GM19397 (cell line): ENCODE results near the gene KLF11.
A peak's percentile ranks its signal among the peaks of the same experiment; 100 is the strongest.
"Not testable (repeated sequence)": the region's sequence is repeated elsewhere in the genome, so short reads cannot be mapped to it uniquely, and the experiment has no call there.

Experiments
- ATAC-seq: cut with Tn5 transposase; IDR thresholded peaks from one replicate; pipeline ENCODE4 v1.9.1; 2021; ENCODE audit warnings: mild to moderate bottlenecking, moderate library complexity; ENCODE audit not compliant: unreplicated experiment

KLF11 gene

DNA sequence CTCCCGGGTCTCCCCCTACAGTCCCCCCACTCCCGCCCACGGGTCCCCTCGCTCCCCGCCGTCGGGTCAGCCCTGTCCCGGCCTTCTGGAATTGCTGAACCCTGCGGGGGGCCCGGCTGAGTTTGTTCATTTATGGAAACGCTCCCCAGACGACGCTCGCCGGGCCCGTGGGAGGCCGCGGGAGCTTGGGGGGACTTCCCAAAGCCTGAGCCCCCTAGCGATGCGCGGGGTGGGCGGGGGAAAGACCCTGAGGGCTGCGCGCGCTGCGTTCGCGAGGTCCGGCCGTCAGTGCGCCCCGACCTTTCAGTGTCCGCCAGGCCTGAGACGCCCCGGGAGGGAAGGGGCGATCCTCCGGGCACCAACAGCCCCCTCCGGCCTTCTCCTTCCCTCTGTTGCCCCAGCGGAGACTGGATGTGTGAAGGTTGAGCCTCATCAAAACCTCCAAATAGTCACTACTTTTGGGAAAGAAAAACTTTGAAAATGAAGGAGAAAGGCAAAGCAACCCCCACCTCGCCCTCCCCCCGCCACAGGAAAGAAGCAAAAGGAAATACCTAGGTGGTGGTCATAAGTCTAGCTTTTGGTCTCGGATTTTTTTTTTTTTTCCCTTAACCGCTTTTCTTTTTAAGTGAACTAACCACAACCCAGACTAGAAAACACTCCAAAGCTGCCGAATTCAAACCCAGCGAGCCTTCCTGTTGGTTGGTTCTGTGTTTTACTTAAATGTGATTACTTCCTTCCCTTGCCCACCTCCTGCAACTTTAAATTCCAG lies 37.4 kb downstream of the KLF11 start:
- peak; percentile 22 for ATAC-seq

DNA sequence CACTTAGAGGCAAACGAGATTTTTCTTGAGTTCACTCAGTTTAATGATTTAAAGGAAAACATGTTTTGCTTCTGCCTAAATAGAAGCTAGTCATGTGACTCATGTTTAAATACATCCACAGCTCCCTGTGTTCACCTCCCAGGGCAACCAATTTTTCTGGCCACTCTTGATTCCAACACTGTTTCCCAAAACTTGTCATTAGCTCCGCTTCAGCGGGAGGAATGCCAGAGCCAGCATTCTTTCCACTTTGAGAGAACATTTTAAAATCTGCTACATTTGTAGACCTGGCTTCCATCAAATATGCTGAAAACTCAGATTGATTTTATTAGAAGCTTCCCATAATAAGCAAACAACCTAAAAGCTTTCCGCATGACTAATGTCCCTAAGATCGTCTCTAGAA lies 39.7 kb downstream of the KLF11 start:
- no peak for ATAC-seq

DNA sequence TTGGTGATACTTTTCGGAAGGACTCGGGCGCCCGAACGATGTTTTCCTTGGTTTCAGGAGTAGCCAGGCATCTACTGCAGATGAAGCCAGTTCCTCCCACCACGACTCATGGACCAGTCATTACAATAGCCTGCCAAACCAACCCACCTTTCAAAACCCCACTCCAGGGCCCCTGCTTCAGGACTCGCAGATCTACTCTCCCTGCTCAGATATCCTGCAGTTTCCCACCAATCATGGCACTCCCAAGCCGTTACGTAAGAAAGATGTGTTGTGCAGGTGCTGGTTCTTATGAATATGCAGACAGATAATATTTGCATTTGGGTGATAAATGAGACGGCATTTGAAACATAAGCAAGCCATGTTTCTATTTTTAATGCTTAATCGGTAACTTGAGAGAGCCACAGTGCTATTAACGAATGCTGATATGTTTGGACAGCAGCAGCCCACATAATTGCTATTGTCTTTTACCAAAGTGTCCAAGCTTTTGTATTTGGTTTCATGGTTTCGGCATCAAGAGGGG lies 40.4 kb downstream of the KLF11 start:
- ATAC-seq: peak; percentile 27

DNA sequence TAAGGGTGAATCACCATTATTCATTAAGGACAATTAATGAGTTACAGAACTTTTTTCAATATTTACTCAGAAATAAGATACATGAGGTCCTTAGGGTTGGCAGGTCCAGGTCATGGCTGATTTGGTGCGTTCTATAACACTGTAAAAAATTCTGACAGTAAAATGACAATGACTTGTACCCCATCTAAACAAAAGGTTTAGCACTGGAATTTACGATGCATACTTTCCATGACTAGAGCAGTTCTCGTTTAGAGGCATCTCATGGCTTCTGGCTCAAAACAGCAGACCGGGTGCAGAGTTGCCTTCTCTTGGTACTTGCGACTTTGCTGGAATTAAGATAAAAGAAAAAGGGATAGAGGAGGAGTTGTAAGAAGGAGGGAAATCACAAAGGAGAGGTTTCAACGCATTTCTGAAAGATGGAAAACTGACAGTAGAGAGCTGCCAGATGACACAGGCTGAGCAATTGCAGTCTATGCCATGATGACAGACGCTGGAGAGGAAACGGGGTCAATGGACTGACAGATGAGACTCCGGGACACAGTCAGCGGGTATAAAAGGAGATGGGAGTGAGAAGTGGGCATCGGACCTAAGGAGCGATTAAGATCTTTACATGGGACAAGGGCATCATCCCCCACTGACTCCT lies 41.0 kb downstream of the KLF11 start:
- no peak for ATAC-seq

DNA sequence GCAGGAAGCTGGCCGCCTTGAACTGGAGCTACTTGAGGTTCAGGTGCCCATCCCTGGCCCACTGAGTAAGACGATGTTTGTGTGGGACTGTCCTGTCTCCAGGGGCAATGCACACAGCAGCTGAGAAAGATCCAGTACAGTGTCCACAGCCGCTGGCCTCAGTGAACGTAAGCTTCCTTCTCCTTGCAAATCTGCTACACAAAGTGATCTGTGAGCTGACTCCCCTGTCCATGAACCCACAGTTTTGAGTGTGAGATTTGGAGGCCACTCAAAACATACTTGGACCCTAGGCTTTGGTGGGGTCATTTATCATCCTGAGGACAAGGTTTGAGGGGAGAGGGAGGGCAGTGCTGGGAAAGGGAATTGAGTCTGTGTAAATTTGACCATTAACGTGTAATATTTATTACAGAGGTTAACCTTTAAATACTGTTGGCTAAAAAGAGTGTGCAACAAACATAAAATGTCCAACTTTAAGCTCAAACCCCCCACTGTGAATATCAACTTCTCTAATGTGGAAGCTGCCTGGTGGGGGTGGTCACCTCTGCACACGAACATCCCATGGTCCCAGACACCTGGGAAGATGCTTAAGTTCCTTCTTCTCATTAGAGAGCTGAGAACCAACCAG lies 41.8 kb downstream of the KLF11 start:
- ATAC-seq: no peak

DNA sequence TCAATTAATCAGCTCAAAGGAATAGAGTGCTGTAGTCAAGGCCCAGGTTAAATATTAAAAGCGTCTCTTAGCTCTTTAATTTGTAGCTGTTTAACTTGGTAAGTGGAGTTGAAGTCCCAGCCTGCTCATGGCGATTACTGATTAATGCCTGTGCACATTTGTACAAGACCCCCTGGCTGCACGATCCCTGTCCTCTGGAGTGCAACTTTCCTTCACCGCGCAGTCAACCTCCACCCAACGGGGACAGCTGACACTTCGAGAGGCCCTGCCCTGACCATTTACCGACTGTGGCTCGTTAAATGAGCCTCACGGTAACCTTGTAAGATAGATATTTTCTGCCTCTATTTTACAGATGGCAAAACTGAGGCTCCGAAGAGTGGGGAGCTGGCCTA lies 42.3 kb downstream of the KLF11 start:
- no peak for ATAC-seq

DNA sequence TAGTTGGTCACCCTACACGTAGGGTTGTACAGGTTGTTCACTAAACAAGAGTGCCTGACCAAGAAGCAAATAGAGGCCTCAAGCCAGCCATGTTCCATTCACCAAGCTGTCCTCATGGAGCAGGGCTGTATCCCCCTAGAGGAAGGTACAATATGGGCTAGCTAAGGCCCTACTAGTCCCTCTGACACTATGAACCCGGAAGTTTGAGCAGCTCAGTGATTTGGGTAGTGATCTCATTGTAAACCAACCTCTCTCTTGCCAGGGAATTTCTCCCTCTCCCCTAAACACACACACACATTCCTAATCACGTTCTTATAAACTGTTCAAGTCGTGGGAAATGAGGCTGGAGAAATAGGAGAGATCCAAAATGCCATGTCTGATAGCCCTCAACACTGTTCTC lies 43.6 kb downstream of the KLF11 start:
- no peak for ATAC-seq

DNA sequence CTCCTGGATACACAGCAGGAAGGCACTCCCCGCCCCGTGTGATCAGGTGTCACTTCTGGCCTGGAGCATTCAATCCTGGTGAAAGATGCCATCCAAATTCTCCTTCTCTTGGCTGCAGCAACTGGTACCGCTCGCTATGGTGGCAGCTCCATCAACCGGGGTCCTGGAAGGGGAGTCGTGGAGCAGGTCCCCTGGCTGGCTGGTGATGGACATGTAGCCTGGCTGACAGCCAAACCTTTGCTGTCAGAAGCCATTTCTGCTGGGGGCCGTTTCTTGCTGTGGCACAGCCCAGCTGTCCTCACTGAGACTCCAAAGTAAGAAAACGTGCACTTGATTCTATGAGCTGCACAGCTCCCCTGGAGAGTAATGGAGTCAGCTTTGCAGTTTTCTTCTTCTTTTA lies 44.0 kb downstream of the KLF11 start:
- ATAC-seq: no peak

DNA sequence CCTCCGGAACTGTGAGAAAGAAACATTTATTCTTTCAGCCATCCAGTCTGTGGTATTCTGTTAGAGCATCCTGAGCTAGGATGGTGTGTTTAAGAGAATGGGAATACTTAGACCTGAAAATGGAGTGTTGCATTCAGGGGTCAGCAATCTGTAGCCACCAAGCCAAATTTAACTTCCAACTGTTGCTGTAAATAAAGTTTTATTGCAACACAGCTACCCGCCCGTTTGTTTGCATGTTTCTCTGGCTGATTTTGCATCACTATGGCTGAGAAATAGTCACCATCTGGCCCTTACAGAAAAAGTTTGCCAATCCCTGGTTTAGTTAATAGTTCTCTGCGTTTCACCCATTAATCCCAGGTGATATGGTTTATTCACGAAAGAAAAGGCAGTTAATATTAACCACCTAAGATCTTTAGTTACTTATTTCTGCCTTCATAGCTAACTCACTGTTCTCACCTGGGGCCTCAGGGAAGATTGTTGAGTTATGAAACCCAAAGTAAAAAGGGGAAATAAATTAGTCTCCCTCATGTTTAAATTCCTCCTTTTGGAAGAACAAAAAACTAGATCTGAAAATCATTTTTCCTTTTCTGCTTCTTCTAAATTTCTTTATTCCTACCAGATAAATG lies 46.3 kb downstream of the KLF11 start:
- no peak for ATAC-seq

DNA sequence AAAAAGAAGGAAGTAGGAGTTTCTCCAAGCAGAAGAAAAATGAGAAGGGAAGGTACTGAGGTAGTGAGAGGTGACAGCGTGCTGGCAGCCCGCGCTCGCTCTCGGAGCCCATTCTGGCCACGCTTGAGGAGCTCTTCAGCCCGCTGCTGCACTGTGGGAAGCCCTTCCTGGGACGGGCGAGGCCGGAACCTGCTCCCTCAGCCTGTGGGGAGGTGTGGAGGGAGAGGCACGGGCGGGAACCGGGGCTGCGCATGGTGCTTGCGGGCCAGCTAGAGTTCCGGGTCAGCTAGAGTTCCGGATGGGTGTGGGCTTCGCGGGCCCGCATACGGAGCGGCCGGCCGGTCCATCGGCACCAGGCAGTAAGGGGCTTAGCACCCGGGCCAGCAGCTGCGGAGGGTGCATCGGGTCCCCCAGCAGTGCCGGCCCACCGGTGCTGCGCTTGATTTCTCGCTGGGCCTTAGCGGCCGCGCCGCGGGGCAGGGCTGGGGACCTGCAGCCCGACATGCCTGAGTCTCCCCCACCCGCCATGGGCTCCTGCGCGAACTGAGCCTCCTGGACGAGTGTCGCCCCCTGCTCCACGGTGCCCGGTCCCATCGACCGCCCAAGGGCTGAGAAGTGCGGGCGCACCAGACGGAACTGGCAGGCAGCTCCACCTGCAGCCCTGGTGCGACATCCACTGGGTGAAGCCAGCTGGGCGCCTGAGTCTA lies 48.0 kb downstream of the KLF11 start:
- peak; percentile 53 for ATAC-seq

DNA sequence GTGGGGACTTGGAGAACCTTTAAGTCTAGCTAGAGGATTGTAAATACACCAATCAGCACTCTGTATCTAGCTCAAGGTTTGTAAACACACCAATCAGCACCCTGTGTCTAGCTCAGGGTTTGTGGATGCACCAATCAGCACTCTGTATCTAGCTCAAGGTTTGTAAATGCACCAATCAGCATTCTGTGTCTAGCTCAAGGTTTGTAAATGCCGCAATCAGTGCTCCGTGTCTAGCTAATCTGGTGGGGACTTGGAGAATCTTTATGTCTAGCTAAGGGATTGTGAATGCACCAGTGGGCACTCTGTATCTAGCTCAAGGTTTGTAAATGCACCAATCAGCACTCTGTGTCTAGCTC lies 48.5 kb downstream of the KLF11 start:
- ATAC-seq: not testable (repeated sequence)

DNA sequence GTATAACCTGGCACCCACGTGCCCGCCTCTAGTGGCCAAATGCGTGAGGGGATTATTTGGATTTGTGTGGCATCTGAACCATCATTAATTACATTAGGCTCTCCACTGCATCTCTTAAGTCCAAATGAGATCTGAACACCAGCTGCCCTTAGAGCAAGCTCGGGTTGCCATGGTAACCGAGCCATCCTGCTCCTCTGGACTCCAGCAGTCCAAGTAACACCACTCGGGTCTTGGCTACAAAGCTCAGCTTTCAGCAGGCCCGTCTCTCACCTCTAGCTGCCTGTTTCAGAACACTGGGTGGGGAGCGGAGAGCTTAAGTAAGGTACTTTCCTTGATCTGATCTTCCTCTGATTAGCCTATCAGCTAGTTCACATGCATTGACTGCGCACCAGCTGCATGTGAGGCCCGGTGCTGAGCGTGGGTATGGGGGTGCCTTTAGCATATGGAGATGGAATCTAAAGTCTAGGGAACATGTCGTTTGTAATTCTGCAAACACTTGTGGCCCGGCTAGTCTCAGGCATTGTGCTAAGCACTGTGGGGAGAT lies 51.0 kb downstream of the KLF11 start:
- no peak for ATAC-seq

DNA sequence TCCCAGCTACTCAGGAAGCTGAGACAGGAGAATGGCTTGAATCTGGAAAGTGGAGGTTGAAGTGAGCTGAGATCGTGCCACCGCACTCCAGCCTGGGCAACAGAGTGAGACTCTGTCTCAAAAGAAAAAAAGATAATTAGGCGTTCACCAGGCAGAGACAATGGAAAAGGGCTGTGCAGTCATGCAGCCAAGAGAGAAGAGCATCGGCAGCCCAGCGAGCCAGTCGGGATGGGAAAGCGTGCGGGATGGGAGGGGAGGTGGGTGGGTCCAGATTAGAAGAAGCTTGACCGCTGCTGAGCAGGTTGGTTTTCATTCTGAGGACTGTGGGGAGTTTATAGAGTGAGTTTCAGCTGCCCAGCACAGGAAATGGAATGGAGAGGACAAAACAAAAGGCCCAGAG lies 51.8 kb downstream of the KLF11 start:
- no peak for ATAC-seq

DNA sequence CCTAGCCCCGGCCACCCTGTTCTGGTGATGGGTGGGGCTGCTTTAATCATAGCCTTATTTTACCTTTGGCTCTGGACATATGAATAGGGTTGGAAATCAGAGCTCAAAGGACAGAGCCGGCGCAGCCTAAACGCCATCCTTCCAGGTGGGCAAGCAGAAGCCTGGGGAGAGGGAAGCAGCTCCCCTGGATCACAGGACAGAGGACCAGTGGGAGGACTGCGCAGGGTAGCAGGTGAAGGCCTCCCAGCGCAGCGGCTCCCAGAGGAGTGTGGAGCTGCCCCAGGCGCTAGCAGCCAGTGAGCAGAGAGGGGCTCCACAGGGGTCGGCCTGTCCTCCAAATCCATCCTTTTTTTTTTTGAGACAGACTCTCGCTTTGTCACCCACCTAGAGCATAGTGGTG lies 53.3 kb downstream of the KLF11 start:
- ATAC-seq: no peak

DNA sequence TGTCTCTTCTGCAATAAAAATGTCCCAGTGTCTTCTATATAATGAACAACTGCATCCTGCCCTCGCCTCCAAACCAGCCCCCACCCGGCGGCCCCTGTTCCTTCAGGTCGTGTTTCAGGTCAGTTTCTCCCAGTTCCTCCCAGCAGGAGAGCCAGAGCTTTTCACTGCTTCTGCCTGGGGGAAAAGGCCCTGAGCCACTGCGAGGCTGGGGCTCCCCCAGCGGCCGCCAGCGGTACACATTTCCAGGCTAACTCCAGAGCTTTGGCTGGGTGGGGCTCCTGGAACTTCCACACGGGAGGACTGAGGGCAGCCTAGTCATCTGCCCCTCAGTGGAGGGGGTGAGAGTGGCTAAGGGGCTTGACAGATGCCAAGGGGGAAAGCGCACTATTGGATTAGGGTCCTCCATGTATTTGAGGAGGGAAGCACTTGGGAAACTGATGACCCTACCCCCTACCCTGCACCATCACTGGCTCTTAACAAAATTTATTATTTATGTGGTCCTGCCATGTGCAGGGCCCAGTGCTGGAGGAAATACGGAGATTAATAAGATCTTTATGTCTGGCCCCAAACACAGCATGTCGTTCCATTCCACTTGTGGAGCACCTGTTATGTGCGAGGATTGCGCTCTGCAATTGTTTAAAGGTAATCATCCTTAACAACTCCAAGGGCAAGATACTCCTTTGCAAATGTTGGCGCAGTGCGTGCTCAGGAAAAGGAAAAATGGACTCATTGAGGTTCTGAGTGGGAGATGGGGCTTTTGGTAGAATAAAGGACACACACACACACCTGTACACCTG lies 54.2 kb downstream of the KLF11 start:
- ATAC-seq: no peak

DNA sequence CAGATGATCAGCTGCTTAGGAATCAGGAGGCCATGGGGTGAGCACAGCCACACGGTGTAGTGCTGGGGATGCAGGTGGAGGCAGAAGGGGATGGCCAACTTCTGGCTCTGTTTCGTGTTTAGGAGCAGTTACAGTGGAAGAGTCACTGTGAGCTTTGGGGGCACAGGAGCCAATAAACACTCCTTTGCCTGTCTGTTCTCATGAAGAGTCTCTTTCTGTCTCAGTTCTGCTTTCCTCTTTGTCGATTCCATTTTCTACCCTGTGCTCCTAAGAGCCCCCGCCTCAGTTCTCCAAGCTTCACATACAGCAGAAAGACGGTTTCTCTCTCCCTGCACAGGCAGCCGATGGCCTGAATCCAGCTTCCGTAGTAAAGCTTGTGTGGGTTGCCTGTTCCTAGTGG lies 58.1 kb downstream of the KLF11 start:
- ATAC-seq: no peak

DNA sequence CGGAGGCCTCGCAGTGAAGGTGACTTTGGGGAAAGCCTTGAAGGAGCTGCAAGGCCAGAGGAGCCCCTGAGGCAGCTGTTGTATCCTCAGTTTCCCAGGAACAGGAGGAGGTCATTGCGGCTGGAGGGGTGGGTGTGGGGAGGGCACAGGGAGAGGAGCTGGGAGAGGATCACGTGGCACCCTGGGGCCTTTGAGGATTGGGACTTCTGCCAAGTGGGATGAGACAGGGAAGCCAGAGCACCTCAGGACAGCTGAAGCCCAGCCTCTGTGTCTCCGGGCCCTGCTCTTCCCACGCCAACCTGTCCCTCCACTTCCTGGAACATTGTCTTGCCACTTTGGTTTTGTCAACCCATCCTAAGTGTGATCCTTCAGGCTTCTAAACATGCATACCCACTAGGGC lies 59.8 kb downstream of the KLF11 start:
- no peak for ATAC-seq
